Dendritic cell treated with granulocyte-macrophage colony-stimulating factor and Interleukin-4, amounts not matched to agents 40 ng/mL and 50 ng/mL, for 4 days (primary cell): ENCODE data around the gene RSRC1.
A peak's percentile ranks its signal among the peaks of the same experiment; 100 is the strongest.

Experiments used
- H3K27ac Mint-ChIP-seq: one replicate; pipeline ENCODE4 v1.8.0; 2022; ENCODE audit warnings: mild to moderate bottlenecking, mixed read lengths
- H3K27me3 Mint-ChIP-seq: one replicate; pipeline ENCODE4 v1.8.0; 2022; ENCODE audit warnings: mild to moderate bottlenecking, mixed read lengths
- H3K36me3 Mint-ChIP-seq: one replicate; pipeline ENCODE4 v1.8.0; 2022; ENCODE audit warnings: low read depth, mixed read lengths
- H3K4me1 Mint-ChIP-seq: one replicate; pipeline ENCODE4 v1.8.0; 2022; ENCODE audit warnings: low read depth, mixed read lengths
- H3K4me3 Mint-ChIP-seq: one replicate; pipeline ENCODE4 v1.8.0; 2022; ENCODE audit warnings: mild to moderate bottlenecking, moderate library complexity, mixed read lengths
- H3K9me3 Mint-ChIP-seq: one replicate; pipeline ENCODE4 v1.8.0; 2022; ENCODE audit warnings: mixed read lengths
- intact Hi-C: fragments of 100-400 bp; cut with micrococcal nuclease; formaldehyde crosslinking; loops from one replicate; pipeline ENCODE4 v1.15.0; 2022

The RSRC1 gene

GRCh38 chr3:158247288-158247687 lies 137.4 kb downstream of the RSRC1 start:
- Mint-ChIP-seq H3K4me1 (peaks cover 5% of the 10 kb centered on the region), H3K36me3 (peaks cover 27% of the 10 kb centered on the region), H3K9me3 (peaks cover 53% of the 10 kb centered on the region), H3K4me3 (no peak overlapping the region), H3K27ac (no peak overlapping the region), H3K27me3 (no peaks in the 10 kb centered on the region)
- intact Hi-C loops = no loop called here

DNA sequence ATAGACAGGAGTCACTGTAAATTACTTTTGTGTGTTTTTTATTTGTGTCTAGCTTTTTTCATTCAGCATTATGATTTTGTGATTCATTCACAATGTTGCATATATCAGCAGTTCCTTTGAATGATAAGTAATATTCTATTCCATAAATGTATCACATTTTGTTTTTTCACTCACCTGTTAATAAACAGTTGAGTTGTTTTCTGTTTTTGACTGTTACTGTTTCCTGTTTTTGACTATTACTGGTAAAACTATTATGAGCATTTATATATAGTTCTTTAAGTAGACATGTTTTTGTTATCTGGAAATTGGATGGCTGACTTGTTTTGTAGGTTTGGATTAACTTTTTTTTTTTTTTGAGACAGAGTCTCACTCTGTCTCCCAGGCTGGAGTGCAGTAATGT lies 138.4 kb downstream of the RSRC1 start:
- Mint-ChIP-seq H3K27ac (no peak overlapping the region), H3K9me3 (peaks cover 56% of the 10 kb centered on the region), H3K36me3 (peaks cover 31% of the 10 kb centered on the region), H3K4me3 (no peak overlapping the region), H3K4me1 (peaks cover 5% of the 10 kb centered on the region), H3K27me3 (no peaks in the 10 kb centered on the region)
- intact Hi-C loops = no loop called here

GRCh38 chr3:158249183-158249582 lies 139.3 kb downstream of the RSRC1 start:
- intact Hi-C loops = no loop called here
- H3K27ac Mint-ChIP-seq = no peak overlapping the region
- H3K36me3 Mint-ChIP-seq = peaks cover 40% of the 10 kb centered on the region
- H3K4me1 Mint-ChIP-seq = peaks cover 5% of the 10 kb centered on the region
- H3K4me3 Mint-ChIP-seq = no peak overlapping the region
- H3K27me3 Mint-ChIP-seq = no peaks in the 10 kb centered on the region
- H3K9me3 Mint-ChIP-seq = peaks cover 58% of the 10 kb centered on the region

DNA sequence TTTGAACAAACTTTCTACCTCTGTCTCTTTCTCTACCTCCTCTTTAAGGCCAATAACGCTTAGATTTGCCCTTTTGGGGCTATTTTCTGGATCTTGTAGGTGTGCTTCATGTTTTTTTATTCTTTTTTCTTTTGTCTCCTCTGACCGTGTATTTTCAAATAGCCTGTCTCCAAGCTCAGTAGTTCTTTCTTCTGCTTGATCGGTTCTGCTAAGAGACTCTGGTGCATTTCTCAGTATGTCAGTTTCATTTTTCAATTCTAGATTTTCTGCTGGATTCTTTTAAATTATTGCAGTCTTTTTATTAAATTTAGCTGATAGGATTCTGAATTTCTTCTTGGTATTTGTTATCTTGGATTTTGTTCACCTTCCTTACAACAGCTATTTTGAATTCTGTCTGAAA lies 148.7 kb downstream of the RSRC1 start:
- Mint-ChIP-seq H3K4me3 (no peak overlapping the region), H3K27me3 (no peaks in the 10 kb centered on the region), H3K36me3 (peaks cover 38% of the 10 kb centered on the region), H3K27ac (peak overlapping the region; percentile 21), H3K4me1 (peaks cover 17% of the 10 kb centered on the region), H3K9me3 (peaks cover 30% of the 10 kb centered on the region)
- intact Hi-C loops = no loop called here

GRCh38 chr3:158260392-158260791 lies 150.5 kb downstream of the RSRC1 start:
- Mint-ChIP-seq H3K4me1 (peaks cover 22% of the 10 kb centered on the region), H3K27ac (no peak overlapping the region), H3K36me3 (peaks cover 21% of the 10 kb centered on the region), H3K4me3 (no peak overlapping the region), H3K9me3 (peaks cover 35% of the 10 kb centered on the region), H3K27me3 (no peaks in the 10 kb centered on the region)
- intact Hi-C loops = loop anchor here (2.0 kb wide), 1 partner anchor 174 kb away; no protein-coding TSS in a partner anchor

DNA sequence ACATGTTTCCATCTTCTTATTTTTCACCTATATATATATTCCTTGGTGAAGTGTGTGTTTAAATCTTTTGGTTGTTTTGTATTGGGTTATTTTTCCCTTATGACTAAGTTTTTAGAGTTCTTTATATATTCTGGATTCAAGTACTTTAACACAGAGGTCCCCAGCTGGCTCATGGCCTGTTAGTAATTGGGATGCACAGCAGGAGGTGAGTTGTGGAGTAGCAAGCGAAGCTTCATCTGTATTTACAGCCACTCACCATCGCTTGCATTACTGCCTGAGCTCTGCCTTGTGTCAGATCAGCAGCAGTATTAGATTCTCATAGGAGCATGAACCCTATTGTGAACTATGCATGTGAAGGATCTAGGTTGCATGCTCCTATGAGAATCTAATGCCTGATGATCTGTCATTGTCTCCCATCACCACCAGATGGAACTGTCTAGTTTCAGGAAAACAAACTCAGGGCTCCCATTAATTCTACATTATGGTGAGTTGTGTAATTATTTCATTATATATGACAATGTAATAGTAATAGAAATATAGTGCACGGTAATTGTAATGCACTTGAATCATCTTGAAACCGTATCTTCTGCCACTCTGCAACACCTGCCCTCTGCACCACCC lies 151.6 kb downstream of the RSRC1 start:
- Mint-ChIP-seq H3K9me3 (peaks cover 33% of the 10 kb centered on the region), H3K4me1 (peaks cover 22% of the 10 kb centered on the region), H3K4me3 (no peak overlapping the region), H3K27ac (no peak overlapping the region), H3K36me3 (peaks cover 12% of the 10 kb centered on the region), H3K27me3 (no peaks in the 10 kb centered on the region)
- intact Hi-C loops = loop anchor here (2.0 kb wide), 1 partner anchor 173 kb away; no protein-coding TSS in a partner anchor

DNA sequence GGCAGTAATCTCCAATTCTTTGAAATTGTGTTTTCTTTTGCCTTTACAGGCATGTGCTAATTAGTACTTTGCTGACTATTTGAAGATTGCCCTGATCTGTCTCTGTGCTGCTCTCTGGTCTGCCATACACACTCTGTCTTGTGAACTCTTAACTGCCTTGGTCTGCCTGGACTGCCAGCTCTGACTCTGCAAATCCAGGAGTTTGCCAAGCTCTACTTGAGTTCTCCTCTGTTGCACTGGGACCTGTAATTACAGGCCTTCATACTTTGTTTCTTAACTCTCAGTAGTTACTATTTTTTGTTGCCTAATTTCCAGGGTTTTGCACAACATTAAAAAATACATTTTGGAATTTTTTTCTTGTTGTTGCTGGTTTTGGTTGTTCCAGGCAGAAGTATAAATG lies 155.0 kb downstream of the RSRC1 start:
- no peak overlapping the region for H3K4me3 Mint-ChIP-seq
- no peak overlapping the region for H3K27ac Mint-ChIP-seq
- peaks cover 26% of the 10 kb centered on the region for H3K36me3 Mint-ChIP-seq
- no peaks in the 10 kb centered on the region for H3K27me3 Mint-ChIP-seq
- H3K4me1 Mint-ChIP-seq = peaks cover 7% of the 10 kb centered on the region
- intact Hi-C loops = no loop called here
- peaks cover 45% of the 10 kb centered on the region for H3K9me3 Mint-ChIP-seq

DNA sequence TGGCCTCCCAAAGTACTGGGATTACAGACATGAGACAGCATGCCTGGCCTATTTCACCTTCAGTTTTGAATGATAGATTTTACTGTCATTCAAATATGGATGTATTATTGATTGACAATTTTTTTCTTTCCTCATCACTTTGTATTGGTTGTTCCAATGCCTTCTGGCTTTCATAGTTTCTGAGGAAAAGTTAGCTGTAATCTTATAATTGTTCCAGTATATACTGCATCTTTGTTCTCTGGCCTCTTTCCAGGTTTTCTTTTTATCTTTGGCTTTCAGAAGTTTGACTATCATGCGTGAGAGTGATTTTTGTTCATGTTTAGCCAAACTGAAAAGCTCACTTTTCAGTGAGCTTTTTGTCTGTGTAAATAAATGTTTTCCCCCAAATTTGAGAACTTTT lies 157.1 kb downstream of the RSRC1 start:
- Mint-ChIP-seq H3K27me3 (no peaks in the 10 kb centered on the region), H3K4me3 (no peak overlapping the region), H3K4me1 (peaks cover 5% of the 10 kb centered on the region), H3K36me3 (peaks cover 22% of the 10 kb centered on the region), H3K9me3 (peaks cover 45% of the 10 kb centered on the region), H3K27ac (no peak overlapping the region)
- intact Hi-C loops = no loop called here

- no peaks in the 10 kb centered on the region for H3K27me3 Mint-ChIP-seq
- H3K36me3 Mint-ChIP-seq = peaks cover 29% of the 10 kb centered on the region
- intact Hi-C loops = no loop called here
- no peaks in the 10 kb centered on the region for H3K4me1 Mint-ChIP-seq
- peaks cover 34% of the 10 kb centered on the region for H3K9me3 Mint-ChIP-seq
- H3K4me3 Mint-ChIP-seq = no peak overlapping the region
- no peak overlapping the region for H3K27ac Mint-ChIP-seq
Measured at GRCh38 chr3:158269942-158270341, 160.1 kb downstream of the RSRC1 start.

GRCh38 chr3:158272081-158272480 lies 162.2 kb downstream of the RSRC1 start:
- H3K36me3 Mint-ChIP-seq = peaks cover 25% of the 10 kb centered on the region
- intact Hi-C loops = no loop called here
- H3K4me3 Mint-ChIP-seq = no peak overlapping the region
- H3K4me1 Mint-ChIP-seq = no peaks in the 10 kb centered on the region
- H3K27ac Mint-ChIP-seq = no peak overlapping the region
- H3K9me3 Mint-ChIP-seq = peaks cover 15% of the 10 kb centered on the region
- H3K27me3 Mint-ChIP-seq = no peaks in the 10 kb centered on the region

- Mint-ChIP-seq H3K4me1 (no peaks in the 10 kb centered on the region), H3K27ac (no peak overlapping the region), H3K36me3 (peaks cover 20% of the 10 kb centered on the region), H3K4me3 (no peak overlapping the region), H3K9me3 (no peaks in the 10 kb centered on the region), H3K27me3 (no peaks in the 10 kb centered on the region)
- intact Hi-C loops = no loop called here
Measured at GRCh38 chr3:158273656-158274055, 163.8 kb downstream of the RSRC1 start.

- H3K9me3 Mint-ChIP-seq = no peaks in the 10 kb centered on the region
- H3K36me3 Mint-ChIP-seq = peaks cover 20% of the 10 kb centered on the region
- no peak overlapping the region for H3K4me3 Mint-ChIP-seq
- no peak overlapping the region for H3K27ac Mint-ChIP-seq
- intact Hi-C loops = no loop called here
- H3K27me3 Mint-ChIP-seq = no peaks in the 10 kb centered on the region
- H3K4me1 Mint-ChIP-seq = peaks cover 5% of the 10 kb centered on the region
Measured at GRCh38 chr3:158278187-158278586, 168.3 kb downstream of the RSRC1 start.

DNA sequence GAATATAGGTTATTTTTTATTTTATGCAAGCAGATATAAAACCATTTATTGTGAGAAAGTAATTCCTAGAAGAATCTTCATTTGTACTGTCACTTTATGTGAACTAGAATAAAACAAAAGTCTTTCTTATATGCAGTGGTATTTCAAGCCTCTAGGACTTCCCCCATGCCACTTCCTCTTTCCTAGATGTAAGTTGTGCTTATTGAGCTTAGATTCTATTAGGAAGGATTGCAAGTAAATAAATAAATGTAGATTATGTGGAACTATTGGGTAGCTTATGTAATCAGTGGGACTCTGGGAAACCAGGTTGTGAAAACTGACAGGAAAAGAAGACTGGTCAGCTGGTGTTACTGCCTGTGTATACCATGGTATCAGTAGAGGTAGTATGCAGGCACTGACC lies 169.7 kb downstream of the RSRC1 start:
- H3K36me3 Mint-ChIP-seq = peaks cover 16% of the 10 kb centered on the region
- peaks cover 5% of the 10 kb centered on the region for H3K4me1 Mint-ChIP-seq
- no peaks in the 10 kb centered on the region for H3K9me3 Mint-ChIP-seq
- H3K4me3 Mint-ChIP-seq = no peak overlapping the region
- intact Hi-C loops = no loop called here
- H3K27ac Mint-ChIP-seq = no peak overlapping the region
- H3K27me3 Mint-ChIP-seq = no peaks in the 10 kb centered on the region

DNA sequence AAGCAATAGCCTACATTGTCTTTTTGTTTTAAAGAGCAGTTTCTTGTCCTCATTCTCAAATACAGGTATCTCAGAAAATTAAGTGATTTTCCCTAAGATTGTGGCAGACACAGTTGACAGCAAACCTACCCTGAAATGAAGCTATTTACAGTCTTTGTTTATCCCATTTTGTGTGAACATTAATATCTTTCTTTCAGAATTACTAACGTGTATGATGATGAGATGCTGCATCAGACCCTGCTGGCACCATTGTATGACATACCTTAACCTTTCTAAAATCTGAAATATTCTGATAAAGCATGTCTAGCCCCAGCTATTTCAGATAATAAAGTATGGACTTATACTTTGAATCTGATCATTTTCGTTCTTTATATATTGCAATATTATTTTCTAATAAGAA lies 185.9 kb downstream of the RSRC1 start:
- Mint-ChIP-seq H3K36me3 (no peaks in the 10 kb centered on the region), H3K27me3 (no peaks in the 10 kb centered on the region), H3K9me3 (no peaks in the 10 kb centered on the region), H3K4me1 (no peaks in the 10 kb centered on the region), H3K27ac (no peak overlapping the region), H3K4me3 (no peak overlapping the region)
- intact Hi-C loops = no loop called here

GRCh38 chr3:158297940-158298339 lies 188.1 kb downstream of the RSRC1 start:
- no peak overlapping the region for H3K27ac Mint-ChIP-seq
- intact Hi-C loops = no loop called here
- H3K4me3 Mint-ChIP-seq = no peak overlapping the region
- peaks cover 6% of the 10 kb centered on the region for H3K36me3 Mint-ChIP-seq
- H3K4me1 Mint-ChIP-seq = peaks cover 6% of the 10 kb centered on the region
- no peaks in the 10 kb centered on the region for H3K9me3 Mint-ChIP-seq
- H3K27me3 Mint-ChIP-seq = no peaks in the 10 kb centered on the region
